ENCODE results near the gene SUPT5H.

The SUPT5H gene

GRCh38 chr19:39406656-39407409 lies 38.5 kb upstream of the SUPT5H start, which contains the start of gene ZFP36:
Gene ZFP36 (plus strand): TSS chr19:39406847. CDS start chr19:39406905, 58 bp downstream.
- peak within 1 kb of the TSS; percentile 84 for H3K4me3 Mint-ChIP-seq
- no peaks in the 10 kb centered on the region for H3K9me3 Mint-ChIP-seq
- H3K27me3 Mint-ChIP-seq, result no peaks in the 10 kb centered on the region
- peaks cover 15% of the 10 kb centered on the region for H3K36me3 Mint-ChIP-seq (ENCODE audit: low read depth)
- H3K4me1 Mint-ChIP-seq (ENCODE audit: low read depth), result peaks cover 74% of the 10 kb centered on the region
- peak within 1 kb of the TSS; percentile 92 for H3K27ac Mint-ChIP-seq

DNA sequence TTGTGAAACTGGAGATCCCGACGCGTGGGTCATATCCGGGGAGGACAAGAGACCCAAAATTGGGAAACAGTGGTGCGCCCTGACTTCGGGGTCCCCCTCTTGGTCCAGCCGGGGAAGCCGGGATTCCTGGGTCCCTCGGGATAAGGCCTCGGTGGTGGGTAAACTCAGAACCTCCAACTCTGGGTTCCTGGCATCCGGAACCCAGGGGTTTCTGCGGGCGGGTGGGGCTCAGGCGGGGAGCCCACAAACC lies 38.0 kb upstream of the SUPT5H start:
- Mint-ChIP-seq H3K36me3 (ENCODE audit: low read depth) (peaks cover 15% of the 10 kb centered on the region), H3K27ac (peak overlapping the region; percentile 92), H3K27me3 (no peaks in the 10 kb centered on the region), H3K4me3 (peak overlapping the region; percentile 84), H3K9me3 (no peaks in the 10 kb centered on the region), H3K4me1 (ENCODE audit: low read depth) (peaks cover 74% of the 10 kb centered on the region)

GRCh38 chr19:39407660-39408391 lies 37.6 kb upstream of the SUPT5H start:
- peak overlapping the region; percentile 84 for H3K4me3 Mint-ChIP-seq
- H3K27me3 Mint-ChIP-seq, result no peaks in the 10 kb centered on the region
- H3K4me1 Mint-ChIP-seq (ENCODE audit: low read depth), result peaks cover 69% of the 10 kb centered on the region
- H3K9me3 Mint-ChIP-seq, result no peaks in the 10 kb centered on the region
- peaks cover 15% of the 10 kb centered on the region for H3K36me3 Mint-ChIP-seq (ENCODE audit: low read depth)
- peak overlapping the region; percentile 92 for H3K27ac Mint-ChIP-seq

- H3K4me1 Mint-ChIP-seq (ENCODE audit: low read depth), result peaks cover 63% of the 10 kb centered on the region
- peak overlapping the region; percentile 88 for H3K27ac Mint-ChIP-seq
- H3K4me3 Mint-ChIP-seq, result peak overlapping the region; percentile 84
- H3K27me3 Mint-ChIP-seq, result no peaks in the 10 kb centered on the region
- H3K9me3 Mint-ChIP-seq, result no peaks in the 10 kb centered on the region
- peaks cover 15% of the 10 kb centered on the region for H3K36me3 Mint-ChIP-seq (ENCODE audit: low read depth)
Observed at GRCh38 chr19:39408392-39409207, 36.8 kb upstream of the SUPT5H start.

GRCh38 chr19:39409208-39410016 lies 36.0 kb upstream of the SUPT5H start:
- Mint-ChIP-seq H3K27ac (peak overlapping the region; percentile 88), H3K9me3 (no peaks in the 10 kb centered on the region), H3K4me3 (peak overlapping the region; percentile 84), H3K36me3 (ENCODE audit: low read depth) (peaks cover 15% of the 10 kb centered on the region), H3K4me1 (ENCODE audit: low read depth) (peaks cover 63% of the 10 kb centered on the region), H3K27me3 (no peaks in the 10 kb centered on the region)

- peak overlapping the region; percentile 79 for H3K27ac Mint-ChIP-seq
- peak overlapping the region; percentile 84 for H3K4me3 Mint-ChIP-seq
- no peaks in the 10 kb centered on the region for H3K9me3 Mint-ChIP-seq
- no peaks in the 10 kb centered on the region for H3K27me3 Mint-ChIP-seq
- peaks cover 58% of the 10 kb centered on the region for H3K4me1 Mint-ChIP-seq (ENCODE audit: low read depth)
- peaks cover 15% of the 10 kb centered on the region for H3K36me3 Mint-ChIP-seq (ENCODE audit: low read depth)
Observed at GRCh38 chr19:39410017-39410830, 35.2 kb upstream of the SUPT5H start.

DNA sequence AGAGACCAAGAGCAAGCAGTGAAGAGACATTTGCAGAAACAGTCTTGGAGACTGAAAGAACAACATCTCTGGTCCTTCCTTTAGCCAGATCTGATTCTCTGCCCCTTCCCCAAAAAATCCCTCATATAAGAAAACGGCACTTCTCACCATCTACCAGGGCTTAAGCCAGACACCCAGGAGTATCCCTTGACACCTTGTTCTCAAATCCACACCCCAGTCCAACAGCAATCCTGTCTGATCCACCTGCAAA lies 34.6 kb upstream of the SUPT5H start:
- Mint-ChIP-seq H3K4me3 (peak overlapping the region; percentile 84), H3K36me3 (ENCODE audit: low read depth) (peaks cover 15% of the 10 kb centered on the region)

GRCh38 chr19:39411081-39411831 lies 34.1 kb upstream of the SUPT5H start:
- Mint-ChIP-seq H3K4me1 (ENCODE audit: low read depth) (peaks cover 47% of the 10 kb centered on the region), H3K36me3 (ENCODE audit: low read depth) (peaks cover 15% of the 10 kb centered on the region)

More for the DNA sequence above, 34.6 kb upstream of the SUPT5H start:
- H3K9me3 Mint-ChIP-seq, result no peaks in the 10 kb centered on the region
- no peaks in the 10 kb centered on the region for H3K27me3 Mint-ChIP-seq
- H3K4me1 Mint-ChIP-seq (ENCODE audit: low read depth), result peaks cover 52% of the 10 kb centered on the region
- peak overlapping the region; percentile 79 for H3K27ac Mint-ChIP-seq

DNA sequence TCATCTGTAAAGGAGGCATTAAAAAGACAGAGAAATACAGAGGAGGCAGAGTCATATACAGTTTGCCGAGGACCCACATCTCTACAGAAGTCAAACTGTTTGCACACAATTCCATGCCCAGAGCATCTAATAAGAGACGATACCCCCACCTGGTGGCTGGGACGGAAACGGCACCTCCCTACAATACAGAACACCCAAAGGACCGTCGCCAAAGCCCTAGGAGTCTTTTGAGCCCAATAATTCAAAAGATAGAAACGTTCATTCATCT lies 33.6 kb upstream of the SUPT5H start:
- Mint-ChIP-seq H3K36me3 (ENCODE audit: low read depth) (peaks cover 15% of the 10 kb centered on the region), H3K9me3 (no peaks in the 10 kb centered on the region)

More at GRCh38 chr19:39411081-39411831, 34.1 kb upstream of the SUPT5H start:
- Mint-ChIP-seq H3K27ac (peak overlapping the region; percentile 79), H3K9me3 (no peaks in the 10 kb centered on the region), H3K4me3 (peak overlapping the region; percentile 84), H3K27me3 (no peaks in the 10 kb centered on the region)

DNA sequence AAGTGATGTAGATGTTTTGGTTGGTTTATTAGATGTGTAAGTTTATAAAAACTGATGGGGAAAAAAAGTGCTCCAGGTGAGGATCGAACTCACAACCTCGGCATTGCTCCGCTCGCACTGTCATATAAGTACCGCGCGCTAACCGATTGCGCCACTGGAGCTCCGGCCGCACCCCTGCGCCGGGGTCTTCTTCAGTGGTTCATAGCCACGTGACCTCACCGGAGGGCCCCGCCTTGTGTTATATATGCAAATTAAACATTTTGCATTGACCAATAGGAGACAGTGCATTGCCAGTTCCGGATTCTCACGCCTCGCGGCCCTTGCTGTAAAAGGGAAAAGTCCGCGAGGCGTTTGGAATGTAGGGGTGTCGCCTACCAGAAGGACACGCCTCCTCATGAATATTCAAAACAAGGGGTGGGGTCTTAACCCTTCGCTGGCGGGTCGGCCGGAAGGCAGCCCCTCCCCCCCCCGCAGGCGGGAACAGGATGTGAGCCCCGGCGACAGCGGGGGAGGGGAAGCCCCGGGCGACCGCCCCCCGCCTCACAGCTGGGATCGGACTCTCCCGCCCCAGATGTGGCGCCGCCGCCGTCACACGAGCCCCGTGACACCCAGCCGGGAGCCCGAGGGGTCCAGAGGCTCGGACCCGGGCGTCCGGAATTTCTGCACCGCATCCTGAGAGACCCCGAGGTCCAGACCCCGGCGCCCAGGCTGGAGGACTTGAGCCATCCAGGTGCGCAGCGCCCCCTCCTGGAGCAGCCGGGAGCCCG lies 33.1 kb upstream of the SUPT5H start, which contains the start of gene PLEKHG2:
Gene PLEKHG2, plus strand, starts transcription at position 570 of the 767 bp plus-strand sequence. CDS start 1,418 bp downstream, outside the sequence.
- peak within 1 kb of the TSS; percentile 84 for H3K4me3 Mint-ChIP-seq
- H3K27ac Mint-ChIP-seq, result peak within 1 kb of the TSS; percentile 79
- no peaks in the 10 kb centered on the region for H3K27me3 Mint-ChIP-seq
- H3K9me3 Mint-ChIP-seq, result no peaks in the 10 kb centered on the region
- H3K4me1 Mint-ChIP-seq (ENCODE audit: low read depth), result peaks cover 45% of the 10 kb centered on the region
- H3K36me3 Mint-ChIP-seq (ENCODE audit: low read depth), result peaks cover 15% of the 10 kb centered on the region

More for the DNA sequence above, 33.6 kb upstream of the SUPT5H start:
- peak overlapping the region; percentile 79 for H3K27ac Mint-ChIP-seq
- H3K27me3 Mint-ChIP-seq, result no peaks in the 10 kb centered on the region
- peak overlapping the region; percentile 84 for H3K4me3 Mint-ChIP-seq
- peaks cover 45% of the 10 kb centered on the region for H3K4me1 Mint-ChIP-seq (ENCODE audit: low read depth)

GRCh38 chr19:39412867-39413271 lies 32.5 kb upstream of the SUPT5H start:
- peak overlapping the region; percentile 84 for H3K4me3 Mint-ChIP-seq
- no peaks in the 10 kb centered on the region for H3K27me3 Mint-ChIP-seq
- peak overlapping the region; percentile 65 for H3K27ac Mint-ChIP-seq
- H3K4me1 Mint-ChIP-seq (ENCODE audit: low read depth), result peaks cover 45% of the 10 kb centered on the region
- no peaks in the 10 kb centered on the region for H3K9me3 Mint-ChIP-seq
- H3K36me3 Mint-ChIP-seq (ENCODE audit: low read depth), result peaks cover 12% of the 10 kb centered on the region

GRCh38 chr19:39413272-39413910 lies 32.0 kb upstream of the SUPT5H start:
- Mint-ChIP-seq H3K36me3 (ENCODE audit: low read depth) (peaks cover 7% of the 10 kb centered on the region), H3K27ac (peak overlapping the region; percentile 78), H3K9me3 (no peaks in the 10 kb centered on the region), H3K4me3 (peak overlapping the region; percentile 84), H3K4me1 (ENCODE audit: low read depth) (peaks cover 40% of the 10 kb centered on the region), H3K27me3 (no peaks in the 10 kb centered on the region)
